Mammary epithelial cell (primary cell): ENCODE measurements around the gene RPGR.

Experiments used
- EZH2 ChIP-seq: IDR thresholded peaks from 2 replicates; pipeline ENCODE4 v1.6.1; 2012; ENCODE audit warnings: low read length, inconsistent platforms, borderline replicate concordance
- TF ChIP-seq, protein P1 (sequence below), 2 donors: IDR thresholded peaks in 1 of 2; conservative IDR thresholded peaks in 1 of 2; 2 replicates each; pipeline ENCODE4 v1.5.1; 2011 to 2012; ENCODE audit warnings: inconsistent platforms in 2 of 2, low read length in 2 of 2, mild to moderate bottlenecking in 2 of 2, control low read depth in 1 of 2, low read depth in 1 of 2; ENCODE audit not compliant: insufficient read depth in 1 of 2; ENCODE audit errors: extremely low read depth in 1 of 2

DNA sequence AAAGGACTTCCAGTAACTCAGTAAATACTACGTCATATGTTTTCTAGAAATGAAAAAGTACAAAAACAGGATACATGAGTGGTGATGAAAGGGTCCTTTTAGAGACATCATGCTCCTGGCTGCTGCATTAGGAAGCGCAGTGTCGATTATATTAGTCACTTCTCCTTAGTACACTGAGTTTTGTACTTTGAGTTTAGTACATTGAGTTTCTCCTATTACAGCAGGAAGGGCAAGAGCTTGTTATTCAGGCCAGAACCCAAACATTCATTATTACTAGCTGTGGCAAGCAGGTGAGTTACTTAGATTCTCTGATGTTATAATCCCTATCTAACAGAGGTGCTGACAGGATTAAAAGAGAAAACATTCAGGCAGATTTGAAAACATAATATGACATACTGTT is 21.3 kb downstream of the RPGR start:
- TF ChIP-seq, protein P1, sequence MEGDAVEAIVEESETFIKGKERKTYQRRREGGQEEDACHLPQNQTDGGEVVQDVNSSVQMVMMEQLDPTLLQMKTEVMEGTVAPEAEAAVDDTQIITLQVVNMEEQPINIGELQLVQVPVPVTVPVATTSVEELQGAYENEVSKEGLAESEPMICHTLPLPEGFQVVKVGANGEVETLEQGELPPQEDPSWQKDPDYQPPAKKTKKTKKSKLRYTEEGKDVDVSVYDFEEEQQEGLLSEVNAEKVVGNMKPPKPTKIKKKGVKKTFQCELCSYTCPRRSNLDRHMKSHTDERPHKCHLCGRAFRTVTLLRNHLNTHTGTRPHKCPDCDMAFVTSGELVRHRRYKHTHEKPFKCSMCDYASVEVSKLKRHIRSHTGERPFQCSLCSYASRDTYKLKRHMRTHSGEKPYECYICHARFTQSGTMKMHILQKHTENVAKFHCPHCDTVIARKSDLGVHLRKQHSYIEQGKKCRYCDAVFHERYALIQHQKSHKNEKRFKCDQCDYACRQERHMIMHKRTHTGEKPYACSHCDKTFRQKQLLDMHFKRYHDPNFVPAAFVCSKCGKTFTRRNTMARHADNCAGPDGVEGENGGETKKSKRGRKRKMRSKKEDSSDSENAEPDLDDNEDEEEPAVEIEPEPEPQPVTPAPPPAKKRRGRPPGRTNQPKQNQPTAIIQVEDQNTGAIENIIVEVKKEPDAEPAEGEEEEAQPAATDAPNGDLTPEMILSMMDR (conservative IDR thresholded peaks at IDR 0.05 in 1 of 2, IDR thresholded peaks at IDR 0.05 in 1 of 2; ENCODE audit: extremely low read depth in 1 of 2, insufficient read depth in 1 of 2, low read depth in 1 of 2, low read length in 2 of 2), result no peak
- no peak for TF ChIP-seq EZH2
